GM12878 (cell line): ENCODE data around the gene ARHGEF7. TPM values are rescaled to one million over a fixed set of nuclear protein-coding genes. Genes with fewer than 3 reads are reported as not detected.

Experiments used
- ATAC-seq: fragments of 200-7000 bp; cut with Tn5 transposase; 3 replicates; pipeline ENCODE4 v1.9.1; 2020; ENCODE audit warnings: mild to moderate bottlenecking, moderate library complexity
- BruUV-seq: library from RNA; stranded (reverse); fragments of 400-500 nt; replicated peaks from 2 replicates; lab custom pipeline; 2021; lab: Mats Ljungman, UMichigan
- CTCF ChIA-PET: fragments of 300-600 bp; sonication (Branson Sonifier 250); formaldehyde crosslinking; extraction: SDS; loops from one replicate; lab custom pipeline; 2021; ENCODE audit warnings: inconsistent platforms; lab: Yijun Ruan, JAX
- POLR2A ChIA-PET: fragments of 350-600 bp; formaldehyde crosslinking; extraction: SDS; loops from one replicate; lab custom pipeline; 2021; ENCODE audit warnings: inconsistent platforms; lab: Charles Lee
- RAD21 ChIA-PET: fragments of 300-600 bp; sonication (Branson Sonifier 250); formaldehyde crosslinking; loops from one replicate; lab custom pipeline; 2023; ENCODE audit warnings: antibody characterized with exemption; ENCODE audit not compliant: unreplicated experiment; lab: Charles Lee
- SMC1A ChIA-PET: fragments of 300-600 bp; sonication (Branson Sonifier 250); formaldehyde crosslinking; loops from one replicate; lab custom pipeline; 2023; ENCODE audit not compliant: unreplicated experiment, uncharacterized antibody; lab: Charles Lee
- DNase-seq: peaks from one replicate; pipeline ENCODE4 v3.0.0-alpha.2; 2011; ENCODE audit warnings: low read depth, low spot score
- FAIRE-seq: peaks from 3 replicates; lab custom pipeline; 2011; peaks lifted over from hg19 to GRCh38; lab: Jason Lieb, UNC
- H2AFZ ChIP-seq: 2 replicates; pipeline ENCODE4 v1.6.0; 2011; ENCODE audit warnings: low read depth, low read length, control low read depth; ENCODE audit not compliant: control insufficient read depth
- H3K27ac ChIP-seq: 2 replicates; pipeline ENCODE4 v1.5.1; 2011; ENCODE audit warnings: control low read depth; ENCODE audit not compliant: control insufficient read depth, insufficient read depth
- H3K27me3 ChIP-seq, 2 experiments: replicated peaks in 1 of 2; 2 replicates each; pipeline versions ENCODE4 v1.6.0 to v1.6.1; 2011; ENCODE audit warnings: low read length in 1 of 2; ENCODE audit not compliant: control insufficient read depth in 2 of 2, insufficient read depth in 2 of 2
- H3K36me3 ChIP-seq, 2 experiments: 2 replicates each; pipeline ENCODE4 v1.5.1; 2011; ENCODE audit warnings: low read length in 1 of 2; ENCODE audit not compliant: control insufficient read depth in 2 of 2, insufficient read depth in 2 of 2
- H3K4me1 ChIP-seq: 2 replicates; pipeline ENCODE4 v1.6.1; 2011; ENCODE audit warnings: mild to moderate bottlenecking, low read length, moderate library complexity, mixed read lengths; ENCODE audit not compliant: control insufficient read depth, insufficient read depth
- H3K4me2 ChIP-seq: 2 replicates; pipeline ENCODE4 v1.6.0; 2011; ENCODE audit warnings: control low read depth; ENCODE audit not compliant: control insufficient read depth, insufficient read depth
- H3K4me3 ChIP-seq: fragments of 200-600 bp; sonication (generic); 2 replicates; pipeline ENCODE4 v1.5.1; 2016
- H3K79me2 ChIP-seq: 2 replicates; pipeline ENCODE4 v1.6.0; 2011; ENCODE audit warnings: low read length; ENCODE audit not compliant: control insufficient read depth, insufficient read depth
- H3K9ac ChIP-seq: 2 replicates; pipeline ENCODE4 v1.8.0; 2011; ENCODE audit warnings: low read length, control low read depth, mixed read lengths; ENCODE audit not compliant: control insufficient read depth, insufficient read depth
- H3K9me3 ChIP-seq: replicated peaks from 3 replicates; pipeline ENCODE4 v1.5.1; 2011; ENCODE audit warnings: mild to moderate bottlenecking, low read length; ENCODE audit not compliant: control insufficient read depth, insufficient read depth
- H4K20me1 ChIP-seq: 2 replicates; pipeline ENCODE4 v1.6.0; 2011; ENCODE audit not compliant: control insufficient read depth, insufficient read depth
- BACH1 ChIP-seq: fragments of 450-650 bp; IDR thresholded peaks from 2 replicates; pipeline ENCODE4 v1.6.1; 2017; ENCODE audit warnings: mild to moderate bottlenecking, borderline replicate concordance
- CREB1 ChIP-seq: IDR thresholded peaks from 2 replicates; pipeline ENCODE4 v1.6.1; 2012; ENCODE audit warnings: low read depth, mild to moderate bottlenecking, inconsistent platforms
- CTCF ChIP-seq, 3 experiments: IDR thresholded peaks in 2 of 3; conservative IDR thresholded peaks in 1 of 3; 2 replicates each; pipeline ENCODE4 v1.5.1; 2011; ENCODE audit warnings: low read depth in 3 of 3, low read length in 3 of 3, mild to moderate bottlenecking in 3 of 3, control low read depth in 2 of 3, moderate library complexity in 2 of 3, inconsistent platforms in 1 of 3, mixed read lengths in 1 of 3; ENCODE audit not compliant: control insufficient read depth in 2 of 3, insufficient read depth in 1 of 3; ENCODE audit errors: extremely low read depth in 1 of 3
- EGR1 ChIP-seq, 2 experiments: IDR thresholded peaks; 1 replicate in 1 of 2; 2 replicates in 1 of 2; pipeline ENCODE4 v1.6.1; 2011 to 2012; ENCODE audit warnings: low read depth in 2 of 2, low read length in 2 of 2, borderline replicate concordance in 1 of 2, mild to moderate bottlenecking in 1 of 2, moderate library complexity in 1 of 2
- KLF5 ChIP-seq: fragments of 450-650 bp; IDR thresholded peaks from 2 replicates; pipeline ENCODE4 v1.6.1; 2014; ENCODE audit warnings: mild to moderate bottlenecking; ENCODE audit not compliant: partially characterized antibody
- POLR2AphosphoS5 ChIP-seq: IDR thresholded peaks from 2 replicates; pipeline ENCODE4 v1.6.1; 2011; ENCODE audit warnings: mild to moderate bottlenecking, low read length, inconsistent platforms
- RAD21 ChIP-seq: IDR thresholded peaks from 2 replicates; pipeline ENCODE4 v1.6.1; 2011; ENCODE audit warnings: mild to moderate bottlenecking, low read depth, low read length, moderate library complexity; ENCODE audit not compliant: insufficient read depth
- RUNX3 ChIP-seq: IDR thresholded peaks from 2 replicates; pipeline ENCODE4 v1.6.1; 2012; ENCODE audit warnings: low read length, inconsistent platforms
- SMARCA5 ChIP-seq: fragments of 450-650 bp; IDR thresholded peaks from 2 replicates; pipeline ENCODE4 v1.6.1; 2017; ENCODE audit warnings: mild to moderate bottlenecking
- SMC3 ChIP-seq: IDR thresholded peaks from 2 replicates; pipeline ENCODE4 v1.6.1; 2011; ENCODE audit warnings: low read length, improper control_type of control experiment, borderline replicate concordance
- SREBF2 ChIP-seq: IDR thresholded peaks from 2 replicates; pipeline ENCODE4 v1.6.1; 2012; ENCODE audit warnings: mild to moderate bottlenecking, low read length
- YY1 ChIP-seq: IDR thresholded peaks from 2 replicates; pipeline ENCODE4 v1.6.1; 2011; ENCODE audit warnings: low read depth, mild to moderate bottlenecking, low read length
- ZNF217 ChIP-seq: fragments of 450-650 bp; IDR thresholded peaks from 2 replicates; pipeline ENCODE4 v1.6.1; 2017; ENCODE audit warnings: antibody characterized with exemption, mild to moderate bottlenecking
- ZNF622 ChIP-seq: fragments of 450-650 bp; IDR thresholded peaks from 2 replicates; pipeline ENCODE4 v1.6.1; 2017; ENCODE audit warnings: mild to moderate bottlenecking, inconsistent platforms
- WGBS: methylation state at CpG from one replicate; pipeline ENCODE4 v1.1.6; 2016; ENCODE audit warnings: low lambda C conversion rate; ENCODE audit not compliant: insufficient replicate concordance, insufficient coverage; ENCODE audit errors: missing lambda C conversion rate; 5-methylcytosine and 5-hydroxymethylcytosine counted together
- in situ Hi-C: fragments of 300-500 bp; cut with MboI; formaldehyde crosslinking; loops from 9 replicates; pipeline ENCODE4 v1.14.3; 2018; ENCODE audit warnings: mixed read lengths
- intact Hi-C: fragments of 100-400 bp; cut with micrococcal nuclease; formaldehyde crosslinking; loops from one replicate; pipeline ENCODE4 v1.14.2; 2022; ENCODE audit not compliant: unreplicated experiment
- polyA plus RNA-seq, 11 experiments: library from polyadenylated mRNA; depleted of rRNA in 4 of 11; unstranded in 6 of 11; stranded (reverse) in 5 of 11; fragments of >200 nt; fragmentation: Nextera tagmentation in 4 of 11; fragmentation: Illumina TruSeq in 1 of 11; extraction: Ambion mirVana in 4 of 11; extraction: Trizol in 1 of 11; gene quantifications; 1 replicate in 1 of 11; 2 replicates in 10 of 11; pipeline versions ENCODE4 v1.2.1 to v1.2.3, GENCODE V29; 2011 to 2016; ENCODE audit warnings: inconsistent platforms in 2 of 11, missing spikeins in 2 of 11, low read depth in 1 of 11
- total RNA-seq, 4 experiments: library from RNA; depleted of rRNA in 3 of 4; stranded (reverse); fragments of >200 nt in 3 of 4; fragmentation: Illumina TruSeq in 1 of 4; extraction: Trizol in 1 of 4; gene quantifications; 2 replicates each; pipeline versions ENCODE4 v1.2.1 to v1.2.3, GENCODE V29; 2013 to 2021

ARHGEF7 gene
- total and polyA plus RNA-seq, 10 of the 15 experiments (the other 5 are each of a cell fraction or from before 2014, with no cell fraction given), result 4.7 to 65.5 (median 36.6) TPM

GRCh38 chr13:111153977-111154332, 38.8 kb downstream of the ARHGEF7 start:
- Histone ChIP-seq H3K4me1 (no peaks in the 10 kb centered on the region), H3K4me2 (peak overlapping the region; percentile 75), H3K27ac (peak overlapping the region; percentile 81), H3K27me3 (no peaks in the 10 kb centered on the region), H2AFZ (peak overlapping the region; percentile 85), H3K36me3 (0 out of 4 replicates have a peak, but pooled peaks cover 0 to 3% of the 10 kb centered on the region in 2 experiments), H3K79me2 (peaks cover 54% of the 10 kb centered on the region), H4K20me1 (no peaks in the 10 kb centered on the region), H3K4me3 (peak overlapping the region; percentile 88), H3K9ac (peak overlapping the region; percentile 81), H3K9me3 (no peaks in the 10 kb centered on the region)
- CTCF ChIA-PET, result no interaction called here
- 0% methylated on average over 22 of the region's 31 CpGs for WGBS
- ATAC-seq (peak; percentile 69), FAIRE-seq (no peak), DNase-seq (no peak)
- RAD21 ChIA-PET, result interaction anchor here (1.5 kb wide), 1 partner anchor 31 kb away, joined by 4 read pairs; no protein-coding TSS in a partner anchor
- peak; percentile 51; the same call in 1 of the 2 replicates for TF ChIP-seq YY1
- TF ChIP-seq SMARCA5, result 0 out of 2 replicates have a peak, but pooled peaks have one; percentile 6
- no peak for TF ChIP-seq SREBF2
- TF ChIP-seq RUNX3, result peak; percentile 48; the same call in 1 of the 2 replicates
- TF ChIP-seq ZNF217, result peak; percentile 10; the same call in 1 of the 2 replicates
- peak; percentile 24; the same call in 1 of the 2 replicates for TF ChIP-seq SMC3
- no peak for TF ChIP-seq CREB1
- TF ChIP-seq RAD21, result 0 out of 2 replicates have a peak, but pooled peaks have one; percentile 17
- TF ChIP-seq ZNF622, result no peak
- 0 out of 3 replicates have a peak, but pooled peaks of 1 of the 2 experiments have one; percentile 9 for TF ChIP-seq EGR1 (IDR thresholded peaks at IDR 0.05; ENCODE audit: borderline replicate concordance in 1 of 2, low read depth in 2 of 2, low read length in 2 of 2)
- TF ChIP-seq KLF5, result no peak
- no peak for TF ChIP-seq POLR2AphosphoS5
- peak in 2 of 3 experiments; percentile 23 to 27; a peak in 3 of 6 replicates for TF ChIP-seq CTCF (IDR thresholded peaks at IDR 0.05 in 2 of 3, conservative IDR thresholded peaks at IDR 0.05 in 1 of 3; ENCODE audit: control insufficient read depth in 2 of 3, extremely low read depth in 1 of 3, insufficient read depth in 1 of 3, low read depth in 3 of 3, low read length in 3 of 3)
- 0 out of 2 replicates have a peak, but pooled peaks have one; percentile 6 for TF ChIP-seq BACH1
- intact Hi-C loops, result loop anchor here (1.0 to 5.0 kb wide), 5 partner anchors 30 to 237 kb away; partner anchors contain the start of gene ANKRD10
- in situ Hi-C loops, result loop anchor here (25.0 kb wide), 1 partner anchor 1992 kb away; no protein-coding TSS in a partner anchor
- POLR2A ChIA-PET, result interaction anchor here (1.0 kb wide), 1 partner anchor 11 kb away, joined by 3 read pairs; no protein-coding TSS in a partner anchor
- BruUV-seq, result no TSS peak
- SMC1A ChIA-PET, result interaction anchor here (2.2 kb wide), 1 partner anchor 31 kb away, joined by 5 read pairs; no protein-coding TSS in a partner anchor
